Heart left ventricle (tissue), 13 donors: Measurements from ENCODE around the gene STARD3NL.

Experiments
- CTCF ChIP-seq, 12 donors: fragments of 200-600 bp; sonication (generic) in 4 of 12; IDR thresholded peaks; one replicate each; pipeline versions ENCODE4 v1.5.0 to v1.8.0; 2018 to 2022; ENCODE audit warnings: antibody characterized with exemption in 12 of 12, mild to moderate bottlenecking in 5 of 12
- POLR2A ChIP-seq, 2 donors: fragments of 450-650 bp; IDR thresholded peaks; one replicate each; pipeline ENCODE4 v1.6.1; 2017; ENCODE audit warnings: antibody characterized with exemption in 2 of 2, mild to moderate bottlenecking in 2 of 2, moderate library complexity in 2 of 2
- donor health status: ischemic (EF 13 %, LVEDD 7.1; RV severe dilation, severe dysfunction).
- donor health status: DM: no; HTN: yes; CAD: no.
- donor health status: DM: no; HTN: no; CAD: no.
- donor health status: ischemic (EF 25% LVEDD 6.9; RV normal size, moderate dysfunction).
- donor health status: ischemic (EF 25% LVEDD 5.7; RV mildly dilated, moderate dysfunction).
- donor health status: ischemic (EF 35%, LVEDD 5.7; RV mildly dilated, moderate dysfunction).
- donor health status: nonischemic (EF 11% LVEDD 7.7; RV severe dilation, severe dysfunction).
- donor health status: DM: yes; HTN: yes; CAD: no.
- donor health status: PGD.
- donor health status: ischemic (EF 29% LVEDD 5.4; RV normal size, mild dysfunction).
- donor health status: nonischemic (EF 23%, LVEDD 6.1; RV moderate dilation, normal function).

- TF ChIP-seq CTCF (IDR thresholded peaks at IDR 0.05) (no peak), POLR2A (IDR thresholded peaks at IDR 0.05) (no peak)
Measured at GRCh38 chr7:38163671-38164070, 14.4 kb upstream of the STARD3NL start.
